ENCODE results near the gene SH3GL1. TPM values are rescaled to one million over a fixed set of nuclear protein-coding genes. Genes with fewer than 3 reads are reported as not detected.

Gene SH3GL1
- total and polyA plus RNA-seq, 9 of the 15 experiments (the other 6 are each of a cell fraction or from before 2014, with no cell fraction given), result 1.7 to 75.3 (median 25.7) TPM

DNA sequence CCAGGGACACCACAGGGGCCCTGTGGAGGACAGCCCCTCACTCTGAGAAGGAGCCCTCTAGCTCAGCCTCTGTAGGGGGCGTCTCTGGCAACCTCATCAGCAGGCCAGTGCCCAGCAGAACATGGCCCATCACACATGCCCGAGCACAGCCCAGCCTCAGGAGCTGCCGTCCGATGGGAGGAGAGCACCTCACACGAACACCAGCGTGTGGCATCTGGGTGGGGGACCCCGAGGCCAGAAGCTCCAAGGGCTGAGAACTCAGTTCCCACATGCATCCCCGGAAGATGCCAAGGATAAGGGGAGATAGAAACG is 11.3 kb downstream of the SH3GL1 start:
- ChIA-PET CTCF (ENCODE audit: low intra/inter-chr PET ratio) (no interaction called here), POLR2A (interaction anchor here (0.6 to 4.9 kb wide), 3 partner anchors 9 to 13 kb away, joined by 3 to 46 read pairs (median 3); no protein-coding TSS in a partner anchor)
- H3K4me1 ChIP-seq (replicated peaks in 1 of 2; ENCODE audit: control insufficient read depth in 2 of 2, insufficient read depth in 2 of 2, low read length in 2 of 2), result peaks cover 19 to 55% of the 10 kb centered on the region in 2 experiments
- no peaks in the 10 kb centered on the region for H3K9me3 ChIP-seq (replicated peaks; ENCODE audit: control insufficient read depth, insufficient read depth, low read depth, low read length)
- H4K20me1 ChIP-seq (replicated peaks; ENCODE audit: control insufficient read depth, insufficient read depth, low read length), result peaks cover 50% of the 10 kb centered on the region
- H3K36me3 ChIP-seq (ENCODE audit: control insufficient read depth, insufficient read depth, low read length), result peaks cover 74% of the 10 kb centered on the region
- DNase-seq (ENCODE audit: extremely low read depth in 1 of 4, low spot score in 3 of 4) (no peak), ATAC-seq (no peak), FAIRE-seq (no peak)
- in situ Hi-C loops (cut with MboI), result no loop called here
- H2AFZ ChIP-seq (ENCODE audit: low read depth, low read length), result no peak overlapping the region
- H3K4me3 ChIP-seq, result no peak overlapping the region
- no peak overlapping the region for H3K27ac ChIP-seq (ENCODE audit: extremely low read depth, low read depth, low read length)
- H3K4me2 ChIP-seq (ENCODE audit: insufficient read depth, low read length), result no peak overlapping the region
- 95% methylated on average over 8 of the region's 9 CpGs for WGBS (ENCODE audit: insufficient coverage, low coverage, missing lambda C conversion rate)
- intact Hi-C loops (cut with micrococcal nuclease), result no loop called here
- TF ChIP-seq POLR2G (IDR thresholded peaks at IDR 0.05; ENCODE audit: low read depth, low read length) (peak; percentile 38; the same call in 1 of the 2 replicates), FOXP1 (CRISPR knock-in tag; IDR thresholded peaks at IDR 0.05) (no peak)
- peaks cover 13% of the 10 kb centered on the region for H3K9me1 ChIP-seq (ENCODE audit: control insufficient read depth, insufficient read depth, low read length)
- H3K79me2 ChIP-seq (ENCODE audit: control insufficient read depth, insufficient read depth, low read length), result peaks cover 93% of the 10 kb centered on the region
- H3K9ac ChIP-seq (ENCODE audit: insufficient read depth in 1 of 2, low read depth in 2 of 2, low read length in 2 of 2), result peak overlapping the region in 1 of 2 experiments; percentile 85; a peak in 2 of 4 replicates
- H3K27me3 ChIP-seq (ENCODE audit: control insufficient read depth in 2 of 2, insufficient read depth in 2 of 2, low read length in 2 of 2), result no peaks in the 10 kb centered on the region
- BruUV-seq (replicated peaks), result no TSS peak

DNA sequence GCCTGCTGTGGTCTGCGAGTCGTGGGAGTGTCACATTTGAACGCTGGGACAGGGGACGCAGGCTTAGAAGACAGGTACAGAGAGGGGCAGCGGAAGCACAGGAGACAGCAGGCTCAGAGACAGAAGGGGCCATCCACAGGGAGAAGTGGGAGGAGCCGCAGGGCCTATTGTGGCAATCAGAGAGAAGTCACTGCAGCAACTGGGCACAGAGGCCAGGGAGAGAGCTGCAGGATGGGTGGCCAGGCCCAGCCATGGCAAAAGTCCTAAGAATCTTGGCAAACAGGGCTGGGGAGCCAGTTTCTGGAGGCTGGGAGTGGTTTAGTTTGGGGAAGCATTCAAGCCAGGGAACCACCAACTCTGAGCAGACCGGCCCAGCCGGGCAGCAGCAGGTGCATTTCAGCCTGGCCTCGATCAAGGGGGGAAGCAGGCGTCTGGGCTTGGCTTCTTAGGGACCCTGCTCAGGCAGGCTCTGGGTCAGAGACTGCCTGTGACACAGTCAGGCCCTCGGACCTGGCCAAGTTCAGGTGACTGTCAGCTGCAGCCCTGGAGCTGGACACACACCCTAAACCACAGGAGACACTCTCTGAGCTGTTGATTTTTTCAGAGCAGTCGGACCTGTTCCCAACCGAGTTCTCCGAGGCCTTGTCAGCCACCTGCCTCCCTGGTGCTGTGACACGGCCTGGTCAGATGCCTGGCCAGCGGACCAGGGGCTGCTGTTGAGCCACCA is 11.8 kb downstream of the SH3GL1 start:
- no TSS peak for BruUV-seq (replicated peaks)
- Histone ChIP-seq H3K27me3 (ENCODE audit: control insufficient read depth in 2 of 2, insufficient read depth in 2 of 2, low read length in 2 of 2) (no peaks in the 10 kb centered on the region), H3K9me3 (replicated peaks; ENCODE audit: control insufficient read depth, insufficient read depth, low read depth, low read length) (no peaks in the 10 kb centered on the region), H3K79me2 (ENCODE audit: control insufficient read depth, insufficient read depth, low read length) (peaks cover 93% of the 10 kb centered on the region), H3K9ac (ENCODE audit: insufficient read depth in 1 of 2, low read depth in 2 of 2, low read length in 2 of 2) (peak overlapping the region in 1 of 2 experiments; percentile 85; a peak in 2 of 4 replicates), H3K27ac (ENCODE audit: extremely low read depth, low read depth, low read length) (no peak overlapping the region), H3K9me1 (ENCODE audit: control insufficient read depth, insufficient read depth, low read length) (peaks cover 13% of the 10 kb centered on the region), H3K4me3 (no peak overlapping the region), H3K4me1 (replicated peaks in 1 of 2; ENCODE audit: control insufficient read depth in 2 of 2, insufficient read depth in 2 of 2, low read length in 2 of 2) (peaks cover 18 to 60% of the 10 kb centered on the region in 2 experiments; a peak in 4 of 5 replicates), H3K36me3 (ENCODE audit: control insufficient read depth, insufficient read depth, low read length) (peaks cover 80% of the 10 kb centered on the region), H2AFZ (ENCODE audit: low read depth, low read length) (no peak overlapping the region), H4K20me1 (replicated peaks; ENCODE audit: control insufficient read depth, insufficient read depth, low read length) (peaks cover 52% of the 10 kb centered on the region), H3K4me2 (ENCODE audit: insufficient read depth, low read length) (no peak overlapping the region)
- in situ Hi-C loops (cut with MboI) (no loop called here), intact Hi-C loops (cut with micrococcal nuclease) (no loop called here)
- 89% methylated on average over 15 of the region's 16 CpGs for WGBS (ENCODE audit: insufficient coverage, low coverage, missing lambda C conversion rate)
- FAIRE-seq (no peak), DNase-seq (ENCODE audit: extremely low read depth in 1 of 4, low spot score in 3 of 4) (no peak), ATAC-seq (no peak)
- CTCF ChIA-PET (ENCODE audit: low intra/inter-chr PET ratio), result no interaction called here
- POLR2A ChIA-PET, result interaction anchor here (0.9 to 4.9 kb wide), 3 partner anchors 9 to 13 kb away, joined by 3 to 46 read pairs (median 3); no protein-coding TSS in a partner anchor
- peak; percentile 37 for TF ChIP-seq RBM22 (IDR thresholded peaks at IDR 0.05; ENCODE audit: low read depth, low read length, poor library complexity, severe bottlenecking)
- TF ChIP-seq CAMTA2 (CRISPR knock-in tag; conservative IDR thresholded peaks at IDR 0.05), result no peak

All from K562 (cell line).